Prostate gland (tissue), 2 donors: ENCODE measurements around the gene GNAZ.

Experiments used
- CTCF ChIP-seq, 4 experiments: fragments of 200-600 bp in 2 of 4; fragments of 450-650 bp in 2 of 4; sonication (generic) in 2 of 4; IDR thresholded peaks; 1 replicate in 3 of 4; 2 replicates in 1 of 4; pipeline ENCODE4 v1.5.1; 2016 to 2019; ENCODE audit warnings: antibody characterized with exemption in 4 of 4, mild to moderate bottlenecking in 2 of 4, moderate library complexity in 2 of 4
- POLR2A ChIP-seq: fragments of 450-650 bp; IDR thresholded peaks from one replicate; pipeline ENCODE4 v1.6.1; 2016; ENCODE audit warnings: antibody characterized with exemption, mild to moderate bottlenecking
- POLR2AphosphoS5 ChIP-seq: sonication (generic); formaldehyde crosslinking; IDR thresholded peaks from one replicate; pipeline ENCODE4 v1.6.1; 2017; ENCODE audit warnings: antibody characterized with exemption

- TF ChIP-seq POLR2AphosphoS5: no peak
- TF ChIP-seq CTCF (IDR thresholded peaks at IDR 0.05): no peak
- no peak for TF ChIP-seq POLR2A
Observed at GRCh38 chr22:23031381-23031780, 38.9 kb upstream of the GNAZ start.
